Left lobe of liver (tissue), 2 donors: ENCODE measurements around the gene TSKU. TPM values are rescaled to one million over a fixed set of nuclear protein-coding genes. Genes with fewer than 3 reads are reported as not detected.

Experiments used
- ATAC-seq: fragments of 200-7000 bp; cut with Tn5 transposase; one replicate; pipeline ENCODE4 v1.9.1; 2020; ENCODE audit warnings: mild to moderate bottlenecking, moderate library complexity
- DNase-seq: peaks from one replicate; pipeline ENCODE4 v3.0.0-alpha.2; 2020; ENCODE audit warnings: low spot score
- total RNA-seq: library from RNA; stranded (reverse); gene quantifications from one replicate; pipeline ENCODE4 v1.2.1, GENCODE V29; 2021
- donor health status: DM: no; HTN: no; CAD: no; lungs with moderate emphysema.
- donor health status: DM: no; HTN: yes; CAD: no.

Gene TSKU
- total RNA-seq, 1 donor from 2014 or later = 547 TPM

- peak; percentile 65 for ATAC-seq
- no peak for DNase-seq
Observed at GRCh38 chr11:76841923-76842452, 58.8 kb downstream of the TSKU start.

GRCh38 chr11:76843907-76844306 is 60.8 kb downstream of the TSKU start:
- DNase-seq (no peak), ATAC-seq (no peak)

GRCh38 chr11:76844511-76844910 is 61.4 kb downstream of the TSKU start:
- ATAC-seq = peak; percentile 87
- DNase-seq = peak; percentile 57

- ATAC-seq = no peak
- DNase-seq = no peak
Observed at GRCh38 chr11:76845069-76845468, 61.9 kb downstream of the TSKU start.

- ATAC-seq = no peak
Observed at GRCh38 chr11:76846441-76846840, 63.3 kb downstream of the TSKU start.

More at GRCh38 chr11:76846441-76846840, 63.3 kb downstream of the TSKU start:
- DNase-seq = no peak

Other genes starting within 250 kb of the TSKU start
- 10.5 TPM for gene LRRC32, start 112.6 kb upstream of the TSKU start, total RNA-seq
- 4.8 TPM for gene ACER3, start 77.6 kb downstream of the TSKU start, total RNA-seq